SK-N-SH (cell line): ENCODE measurements around the gene HSDL1.

Experiments used
- EZH2phosphoT487 ChIP-seq: fragments of 200-600 bp; sonication (generic); IDR thresholded peaks from 2 replicates; pipeline ENCODE4 v1.6.1; 2017; ENCODE audit warnings: low read depth, mixed run types, mild to moderate bottlenecking, antibody characterized with exemption, moderate library complexity, borderline replicate concordance
- RXRA ChIP-seq: IDR thresholded peaks from 2 replicates; pipeline ENCODE4 v1.4.0; 2012; ENCODE audit warnings: low read depth, mild to moderate bottlenecking, borderline replicate concordance
- TF ChIP-seq, protein P1 (sequence below): fragments of 200-600 bp; sonication (generic); IDR thresholded peaks from 2 replicates; pipeline ENCODE4 v1.6.1; 2017; ENCODE audit warnings: antibody characterized with exemption, mild to moderate bottlenecking, moderate library complexity

DNA sequence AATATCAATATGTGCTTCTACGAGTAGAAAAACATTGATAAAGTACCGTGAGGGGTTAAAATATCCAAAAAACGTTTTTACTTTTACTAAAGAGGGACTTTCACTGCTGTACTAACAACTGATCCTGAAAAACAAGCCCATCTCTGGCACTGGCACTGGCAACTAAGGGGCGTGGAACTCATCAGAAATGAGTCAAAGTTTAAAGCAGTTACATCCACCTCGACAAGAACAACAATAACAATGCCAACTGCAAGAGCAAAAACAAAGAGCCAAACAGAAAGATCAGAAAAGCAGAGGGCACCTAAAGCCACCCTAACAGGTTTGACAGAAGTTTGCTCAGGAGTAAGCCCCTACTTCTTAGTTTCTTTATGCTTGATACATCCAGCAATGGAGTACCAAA is 41.3 kb downstream of the HSDL1 start:
- TF ChIP-seq RXRA = no peak
- TF ChIP-seq EZH2phosphoT487 = no peak
- TF ChIP-seq, protein P1, sequence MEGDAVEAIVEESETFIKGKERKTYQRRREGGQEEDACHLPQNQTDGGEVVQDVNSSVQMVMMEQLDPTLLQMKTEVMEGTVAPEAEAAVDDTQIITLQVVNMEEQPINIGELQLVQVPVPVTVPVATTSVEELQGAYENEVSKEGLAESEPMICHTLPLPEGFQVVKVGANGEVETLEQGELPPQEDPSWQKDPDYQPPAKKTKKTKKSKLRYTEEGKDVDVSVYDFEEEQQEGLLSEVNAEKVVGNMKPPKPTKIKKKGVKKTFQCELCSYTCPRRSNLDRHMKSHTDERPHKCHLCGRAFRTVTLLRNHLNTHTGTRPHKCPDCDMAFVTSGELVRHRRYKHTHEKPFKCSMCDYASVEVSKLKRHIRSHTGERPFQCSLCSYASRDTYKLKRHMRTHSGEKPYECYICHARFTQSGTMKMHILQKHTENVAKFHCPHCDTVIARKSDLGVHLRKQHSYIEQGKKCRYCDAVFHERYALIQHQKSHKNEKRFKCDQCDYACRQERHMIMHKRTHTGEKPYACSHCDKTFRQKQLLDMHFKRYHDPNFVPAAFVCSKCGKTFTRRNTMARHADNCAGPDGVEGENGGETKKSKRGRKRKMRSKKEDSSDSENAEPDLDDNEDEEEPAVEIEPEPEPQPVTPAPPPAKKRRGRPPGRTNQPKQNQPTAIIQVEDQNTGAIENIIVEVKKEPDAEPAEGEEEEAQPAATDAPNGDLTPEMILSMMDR = no peak
